Pancreas (tissue), 10 donors: ENCODE results near the gene PIP5K1B. TPM values are rescaled to one million over a fixed set of nuclear protein-coding genes. Genes with fewer than 3 reads are reported as not detected.

Experiments used
- ATAC-seq, 4 donors: fragments of 200-7000 bp; cut with Tn5 transposase; one replicate each; pipeline versions ENCODE4 v1.8.0 to v1.9.1; 2020; ENCODE audit warnings: mild to moderate bottlenecking in 4 of 4, moderate library complexity in 4 of 4
- DNase-seq, 6 donors: peaks; one replicate each; pipeline ENCODE4 v3.0.0-alpha.2; 2020
- FAIRE-seq: peaks from 2 replicates; lab custom pipeline; 2012; peaks lifted over from hg19 to GRCh38; lab: Jason Lieb, UNC
- H3K27ac ChIP-seq, 4 donors: fragments of 200-600 bp; sonication (generic); 1 replicate in 3 of 4; 2 replicates in 1 of 4; pipeline versions ENCODE4 v1.5.0 to v1.8.0; 2020
- H3K27me3 ChIP-seq, 4 donors: fragments of 200-600 bp; one replicate each; pipeline ENCODE4 v1.8.0; 2021
- H3K36me3 ChIP-seq, 3 donors: fragments of 200-600 bp; sonication (generic) in 1 of 3; one replicate each; pipeline versions ENCODE4 v1.5.0 to v1.8.0; 2020 to 2021
- H3K4me1 ChIP-seq, 3 donors: fragments of 200-600 bp; one replicate each; pipeline ENCODE4 v1.8.0; 2021
- H3K4me3 ChIP-seq, 4 donors: fragments of 200-600 bp; sonication (generic) in 2 of 4; one replicate each; pipeline versions ENCODE4 v1.5.0 to v1.8.0; 2020 to 2021
- H3K9me3 ChIP-seq, 4 donors: fragments of 200-600 bp; one replicate each; pipeline ENCODE4 v1.8.0; 2021
- CTCF ChIP-seq, 4 donors: fragments of 200-600 bp; sonication (generic) in 3 of 4; IDR thresholded peaks; one replicate each; pipeline versions ENCODE4 v1.5.0 to v1.8.0; 2021; ENCODE audit warnings: antibody characterized with exemption in 4 of 4
- WGBS, 2 donors: extraction: QIAGEN DNeasy Blood & Tissue Kit; methylation state at CpG; one replicate each; pipeline ENCODE4 v1.1.7; 2013; 5-methylcytosine and 5-hydroxymethylcytosine counted together
- intact Hi-C, 3 donors: fragments of 100-400 bp; cut with DNase I; formaldehyde crosslinking; loops; one replicate each; pipeline versions ENCODE4 v1.11.1 to v1.14.2; 2022
- polyA plus RNA-seq, 2 donors: library from polyadenylated mRNA; stranded (reverse); fragments of 200-250 nt; gene quantifications; one replicate each; pipeline ENCODE4 v1.2.3, GENCODE V29; 2013
- total RNA-seq, 6 donors: library from RNA; stranded (reverse); fragmentation: NEBNext Ultra II Directional in 4 of 6; extraction: Animal tissue kit (Norgen Biotek cat#: 25700) in 4 of 6; gene quantifications; one replicate each; pipeline versions ENCODE4 v1.2.1 to v1.2.4, GENCODE V29; 2021 to 2023
- donor health status: healthy with polysubstance abuse.
- donor health status: DM: no; HTN: no; CAD: no; lungs with moderate emphysema.
- donor health status: DM: no; HTN: no; CAD: no.
- donor health status: control.
- donor health status: control.
- donor health status: Bipolar disorder and iron deficiency.
- donor health status: DM: yes; HTN: yes; CAD: no.
- donor health status: DM: no; HTN: no; CAD: no.
- donor health status: DM: no; HTN: no; CAD: no.
- donor health status: DM: yes; HTN: yes; CAD: no.

The PIP5K1B gene
- total and polyA plus RNA-seq, 8 donors: 1.3 to 6.9 (median 6.2) TPM

- no peaks in the 10 kb centered on the region for H3K36me3 ChIP-seq
- DNase-seq: no peak
- intact Hi-C loops: no loop called here
- no peak overlapping the region for H3K4me3 ChIP-seq
- no peak for ATAC-seq
- FAIRE-seq: no peak
- no peaks in the 10 kb centered on the region for H3K4me1 ChIP-seq
- H3K27ac ChIP-seq: no peak overlapping the region
- no peaks in the 10 kb centered on the region for H3K9me3 ChIP-seq
- 100% methylated on average over 1 of the region's 1 CpG for WGBS, 2 donors
- no peaks in the 10 kb centered on the region for H3K27me3 ChIP-seq
- no peak for TF ChIP-seq CTCF (IDR thresholded peaks at IDR 0.05)
Observed at GRCh38 chr9:68672215-68672614, 32.8 kb upstream of the PIP5K1B start.

GRCh38 chr9:68672625-68673024, 32.4 kb upstream of the PIP5K1B start:
- ATAC-seq (no peak), DNase-seq (no peak), FAIRE-seq (no peak)
- H3K27ac ChIP-seq: no peak overlapping the region
- H3K27me3 ChIP-seq: no peaks in the 10 kb centered on the region
- intact Hi-C loops: no loop called here
- H3K4me3 ChIP-seq: no peak overlapping the region
- no peaks in the 10 kb centered on the region for H3K36me3 ChIP-seq
- TF ChIP-seq CTCF (IDR thresholded peaks at IDR 0.05): no peak
- H3K9me3 ChIP-seq: no peaks in the 10 kb centered on the region
- no peaks in the 10 kb centered on the region for H3K4me1 ChIP-seq

GRCh38 chr9:68678430-68678829, 26.6 kb upstream of the PIP5K1B start:
- H3K27ac ChIP-seq: no peak overlapping the region
- 46 to 52% methylated on average over 5 of the region's 5 CpGs for WGBS, 2 donors
- no peaks in the 10 kb centered on the region for H3K36me3 ChIP-seq
- H3K4me3 ChIP-seq: no peak overlapping the region
- peak in 3 of 4 donors; percentile 37 to 73 (median 52) for ATAC-seq
- H3K27me3 ChIP-seq: no peaks in the 10 kb centered on the region
- DNase-seq: no peak
- intact Hi-C loops: no loop called here
- no peaks in the 10 kb centered on the region for H3K4me1 ChIP-seq
- peak in 1 of 4 donors; percentile 9 for TF ChIP-seq CTCF (IDR thresholded peaks at IDR 0.05)
- no peak for FAIRE-seq
- H3K9me3 ChIP-seq: no peaks in the 10 kb centered on the region

GRCh38 chr9:68683433-68683832, 21.6 kb upstream of the PIP5K1B start:
- 40 to 42% methylated on average over 2 of the region's 2 CpGs for WGBS, 2 donors
- no peak for ATAC-seq
- Histone ChIP-seq H3K4me1 (no peaks in the 10 kb centered on the region), H3K36me3 (no peaks in the 10 kb centered on the region), H3K4me3 (no peak overlapping the region), H3K27me3 (no peaks in the 10 kb centered on the region), H3K27ac (no peak overlapping the region), H3K9me3 (no peaks in the 10 kb centered on the region)
- DNase-seq: no peak
- intact Hi-C loops: loop anchor here in 1 of 3 donors (10.0 kb wide), 1 partner anchor 89 kb away; no protein-coding TSS in a partner anchor
- TF ChIP-seq CTCF (IDR thresholded peaks at IDR 0.05): no peak
- no peak for FAIRE-seq

GRCh38 chr9:68685213-68685612, 19.8 kb upstream of the PIP5K1B start:
- H3K27me3 ChIP-seq: no peaks in the 10 kb centered on the region
- H3K27ac ChIP-seq: no peak overlapping the region

More at GRCh38 chr9:68685213-68685612, 19.8 kb upstream of the PIP5K1B start:
- Histone ChIP-seq H3K36me3 (no peaks in the 10 kb centered on the region), H3K4me1 (no peaks in the 10 kb centered on the region), H3K9me3 (no peaks in the 10 kb centered on the region), H3K4me3 (no peak overlapping the region)
- intact Hi-C loops: loop anchor here in 1 of 3 donors (10.0 kb wide), 1 partner anchor 90 kb away; no protein-coding TSS in a partner anchor
- FAIRE-seq (no peak), ATAC-seq (no peak), DNase-seq (no peak)
- whole genome bisulfite sequencing, 2 donors: 68 to 78% methylated on average over 3 of the region's 3 CpGs
- TF ChIP-seq CTCF (IDR thresholded peaks at IDR 0.05): no peak
